SK-N-SH (cell line): Measurements from ENCODE around the gene LYRM4.

Experiments
- CTCF ChIP-seq: fragments of 200-600 bp; sonication (generic); IDR thresholded peaks from 2 replicates; pipeline ENCODE4 v1.6.1; 2017; ENCODE audit warnings: antibody characterized with exemption, mild to moderate bottlenecking, moderate library complexity
- EZH2phosphoT487 ChIP-seq: fragments of 200-600 bp; sonication (generic); IDR thresholded peaks from 2 replicates; pipeline ENCODE4 v1.6.1; 2017; ENCODE audit warnings: low read depth, mixed run types, mild to moderate bottlenecking, antibody characterized with exemption, moderate library complexity, borderline replicate concordance
- GABPA ChIP-seq: IDR thresholded peaks from 2 replicates; pipeline ENCODE4 v1.4.0; 2012; ENCODE audit warnings: low read depth, mild to moderate bottlenecking
- PBX3 ChIP-seq: IDR thresholded peaks from 2 replicates; pipeline ENCODE4; 2012
- POLR2AphosphoS5 ChIP-seq: IDR thresholded peaks from 2 replicates; pipeline ENCODE4 v1.6.1; 2012; ENCODE audit warnings: low read depth, low read length
- REST ChIP-seq: IDR thresholded peaks from 2 replicates; pipeline ENCODE4 v1.6.1; 2012; ENCODE audit warnings: mild to moderate bottlenecking, low read depth, low read length, moderate library complexity
- SMC3 ChIP-seq: IDR thresholded peaks from 2 replicates; pipeline ENCODE4 v1.6.1; 2012; ENCODE audit warnings: low read depth, low read length, improper control_type of control experiment
- USF2 ChIP-seq: fragments of 150-350 bp; IDR thresholded peaks from 2 replicates; pipeline ENCODE4 v1.6.1; 2017; ENCODE audit warnings: antibody characterized with exemption, low read length, low read depth, borderline replicate concordance
- YY1 ChIP-seq: IDR thresholded peaks from 2 replicates; pipeline ENCODE4 v1.4.0; 2012; ENCODE audit warnings: low read depth, mild to moderate bottlenecking

GRCh38 chr6:5260661-5261544 lies at the start of gene LYRM4, which contains the start of gene FARS2:
- TF ChIP-seq SMC3: no peak
- no peak for TF ChIP-seq EZH2phosphoT487
- TF ChIP-seq POLR2AphosphoS5: no peak
- TF ChIP-seq GABPA: 0 out of 2 replicates have a peak, but pooled peaks have one; percentile 16
- no peak for TF ChIP-seq PBX3
- TF ChIP-seq YY1: peak; percentile 98
- TF ChIP-seq REST: 0 out of 2 replicates have a peak, but pooled peaks have one; percentile 30
- peak; percentile 30 for TF ChIP-seq CTCF
- no peak for TF ChIP-seq USF2
